Measurements from ENCODE around the gene IFNB1.

The IFNB1 gene

DNA sequence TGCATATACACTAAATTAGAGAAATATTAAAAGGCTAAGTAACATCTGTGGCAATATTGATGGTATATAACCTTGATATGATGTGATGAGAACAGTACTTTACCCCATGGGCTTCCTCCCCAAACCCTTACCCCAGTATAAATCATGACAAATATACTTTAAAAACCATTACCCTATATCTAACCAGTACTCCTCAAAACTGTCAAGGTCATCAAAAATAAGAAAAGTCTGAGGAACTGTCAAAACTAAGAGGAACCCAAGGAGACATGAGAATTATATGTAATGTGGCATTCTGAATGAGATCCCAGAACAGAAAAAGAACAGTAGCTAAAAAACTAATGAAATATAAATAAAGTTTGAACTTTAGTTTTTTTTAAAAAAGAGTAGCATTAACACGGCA is 7.3 kb upstream of the IFNB1 start:
- H3K4me3 ChIP-seq (ENCODE audit: low read depth, low read length), result no peak overlapping the region
- TF ChIP-seq, protein P1, sequence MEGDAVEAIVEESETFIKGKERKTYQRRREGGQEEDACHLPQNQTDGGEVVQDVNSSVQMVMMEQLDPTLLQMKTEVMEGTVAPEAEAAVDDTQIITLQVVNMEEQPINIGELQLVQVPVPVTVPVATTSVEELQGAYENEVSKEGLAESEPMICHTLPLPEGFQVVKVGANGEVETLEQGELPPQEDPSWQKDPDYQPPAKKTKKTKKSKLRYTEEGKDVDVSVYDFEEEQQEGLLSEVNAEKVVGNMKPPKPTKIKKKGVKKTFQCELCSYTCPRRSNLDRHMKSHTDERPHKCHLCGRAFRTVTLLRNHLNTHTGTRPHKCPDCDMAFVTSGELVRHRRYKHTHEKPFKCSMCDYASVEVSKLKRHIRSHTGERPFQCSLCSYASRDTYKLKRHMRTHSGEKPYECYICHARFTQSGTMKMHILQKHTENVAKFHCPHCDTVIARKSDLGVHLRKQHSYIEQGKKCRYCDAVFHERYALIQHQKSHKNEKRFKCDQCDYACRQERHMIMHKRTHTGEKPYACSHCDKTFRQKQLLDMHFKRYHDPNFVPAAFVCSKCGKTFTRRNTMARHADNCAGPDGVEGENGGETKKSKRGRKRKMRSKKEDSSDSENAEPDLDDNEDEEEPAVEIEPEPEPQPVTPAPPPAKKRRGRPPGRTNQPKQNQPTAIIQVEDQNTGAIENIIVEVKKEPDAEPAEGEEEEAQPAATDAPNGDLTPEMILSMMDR (IDR thresholded peaks at IDR 0.05; ENCODE audit: low read depth, low read length), result no peak

DNA sequence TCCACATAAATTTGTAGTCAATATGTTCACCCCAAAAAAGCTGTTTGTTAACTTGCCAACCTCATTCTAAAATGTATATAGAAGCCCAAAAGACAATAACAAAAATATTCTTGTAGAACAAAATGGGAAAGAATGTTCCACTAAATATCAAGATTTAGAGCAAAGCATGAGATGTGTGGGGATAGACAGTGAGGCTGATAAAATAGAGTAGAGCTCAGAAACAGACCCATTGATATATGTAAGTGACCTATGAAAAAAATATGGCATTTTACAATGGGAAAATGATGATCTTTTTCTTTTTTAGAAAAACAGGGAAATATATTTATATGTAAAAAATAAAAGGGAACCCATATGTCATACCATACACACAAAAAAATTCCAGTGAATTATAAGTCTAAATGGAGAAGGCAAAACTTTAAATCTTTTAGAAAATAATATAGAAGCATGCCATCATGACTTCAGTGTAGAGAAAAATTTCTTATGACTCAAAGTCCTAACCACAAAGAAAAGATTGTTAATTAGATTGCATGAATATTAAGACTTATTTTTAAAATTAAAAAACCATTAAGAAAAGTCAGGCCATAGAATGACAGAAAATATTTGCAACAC is 6.6 kb upstream of the IFNB1 start:
- TF ChIP-seq, protein P1 (IDR thresholded peaks at IDR 0.05; ENCODE audit: low read depth, low read length), result no peak

DNA sequence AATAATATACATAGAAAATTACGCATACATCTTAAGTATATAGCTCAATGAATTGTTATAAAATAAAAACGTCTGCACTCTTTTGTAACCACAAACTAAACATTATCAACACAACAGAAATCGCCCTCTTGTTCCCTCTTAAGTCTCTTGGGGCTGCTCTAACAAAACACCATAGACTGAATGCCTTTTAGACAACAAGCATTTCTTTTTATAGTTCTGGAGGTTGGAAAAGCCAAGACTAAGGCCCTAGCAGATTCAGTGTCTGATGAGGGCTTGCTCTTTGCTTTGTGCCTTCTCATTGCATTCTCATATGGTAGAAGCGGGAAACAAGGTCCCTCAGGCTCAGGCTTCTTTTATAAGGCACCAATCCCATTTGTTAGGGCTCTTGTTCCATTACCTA is 4.9 kb upstream of the IFNB1 start:
- TF ChIP-seq, protein P1 (IDR thresholded peaks at IDR 0.05; ENCODE audit: low read depth, low read length), result no peak
- H3K4me3 ChIP-seq (ENCODE audit: low read depth, low read length), result no peak overlapping the region

More for the DNA sequence above, 6.6 kb upstream of the IFNB1 start:
- H3K4me3 ChIP-seq (ENCODE audit: low read depth, low read length), result no peak overlapping the region

DNA sequence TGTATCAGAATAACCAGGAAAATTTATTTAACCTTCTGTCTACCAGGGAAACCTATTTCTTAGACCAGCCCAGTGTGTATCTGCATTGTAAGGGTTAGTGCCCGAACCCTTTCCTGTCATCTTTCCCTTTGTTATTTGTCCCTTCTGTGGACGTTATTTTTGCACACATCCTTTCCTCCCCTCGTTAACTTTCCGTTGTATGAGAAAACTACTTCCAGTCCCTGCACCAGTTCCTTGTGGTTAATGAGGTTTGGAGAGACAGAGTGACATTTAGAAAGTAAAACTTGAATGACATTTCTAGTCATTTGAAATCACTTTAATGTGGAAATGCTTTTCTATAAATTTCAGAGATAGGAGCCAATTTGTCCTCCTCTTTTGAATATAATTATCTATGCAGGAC is 4.3 kb upstream of the IFNB1 start:
- TF ChIP-seq, protein P1 (IDR thresholded peaks at IDR 0.05; ENCODE audit: low read depth, low read length), result no peak
- H3K4me3 ChIP-seq (ENCODE audit: low read depth, low read length), result no peak overlapping the region

DNA sequence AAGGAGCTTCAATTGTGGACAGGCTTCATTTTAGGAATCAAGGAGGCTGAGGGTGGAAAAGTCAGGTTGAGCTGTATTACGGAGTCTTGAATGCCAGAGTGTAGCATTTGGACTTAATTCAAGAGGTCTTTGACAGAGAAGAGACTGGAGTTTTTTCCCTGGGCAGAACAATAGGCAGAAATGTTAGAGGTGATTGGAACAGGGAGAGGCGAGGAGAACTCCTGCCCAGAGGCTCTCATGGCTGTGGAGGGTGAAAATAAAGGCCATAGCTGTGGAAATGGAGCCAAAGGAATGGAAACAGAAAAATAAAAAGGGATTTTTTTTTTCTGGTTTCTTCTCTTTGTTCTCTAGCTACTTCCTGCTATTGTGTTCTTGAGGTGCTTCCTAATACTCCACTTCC is 3.7 kb upstream of the IFNB1 start:
- H3K4me3 ChIP-seq (ENCODE audit: low read depth, low read length), result no peak overlapping the region
- TF ChIP-seq, protein P1 (IDR thresholded peaks at IDR 0.05; ENCODE audit: low read depth, low read length), result no peak

DNA sequence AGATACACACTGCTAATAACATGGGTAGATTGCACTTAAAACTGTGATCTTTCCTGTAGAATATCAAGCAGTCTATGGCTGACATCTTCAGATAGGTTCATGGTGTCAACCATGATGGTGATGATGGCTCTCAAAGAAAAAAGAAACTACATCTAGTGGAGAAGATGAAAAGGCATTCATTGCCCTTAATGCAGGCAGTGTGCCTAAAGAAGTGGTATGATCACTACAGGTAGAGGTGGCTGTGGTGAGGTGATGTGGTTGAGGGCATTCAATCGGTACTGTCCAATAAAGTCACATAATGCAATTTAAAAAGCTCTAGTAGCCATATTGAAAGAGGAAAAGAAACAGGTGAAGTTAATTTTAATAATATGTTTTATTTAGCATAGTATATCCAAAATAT is 3.1 kb upstream of the IFNB1 start:
- TF ChIP-seq, protein P1 (IDR thresholded peaks at IDR 0.05; ENCODE audit: low read depth, low read length), result no peak
- H3K4me3 ChIP-seq (ENCODE audit: low read depth, low read length), result no peak overlapping the region

DNA sequence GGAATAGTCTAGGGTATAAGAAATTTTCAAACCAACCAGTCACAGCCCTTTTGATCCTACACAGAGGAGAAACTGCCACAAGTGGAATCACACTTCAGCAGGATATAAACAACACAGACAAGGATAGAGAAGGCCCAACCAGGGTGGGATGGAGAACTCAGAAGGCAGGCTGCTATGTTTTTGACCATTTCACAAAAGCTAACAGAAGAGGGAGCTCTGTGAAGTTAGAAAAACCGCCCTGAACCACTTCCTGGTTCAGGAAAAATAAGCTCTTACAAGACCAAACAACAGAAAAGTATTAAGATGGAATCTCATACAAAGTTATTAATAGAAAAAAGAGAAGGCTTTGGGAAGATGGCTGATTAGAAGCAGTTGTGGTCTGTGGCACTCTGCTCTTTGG is 960 bp upstream of the IFNB1 start:
- H3K4me3 ChIP-seq (ENCODE audit: low read depth, low read length), result no peak overlapping the region
- TF ChIP-seq, protein P1 (IDR thresholded peaks at IDR 0.05; ENCODE audit: low read depth, low read length), result no peak

All from WI38 (cell line).